ENCODE measurements around the gene SHB.

SHB gene

GRCh38 chr9:37988041-37988440 is 81.0 kb downstream of the SHB start:
- H3K9ac ChIP-seq: no peak overlapping the region
- no peak overlapping the region for H3K4me2 ChIP-seq (ENCODE audit: low read length)
- H3K79me2 ChIP-seq: peaks cover 7% of the 10 kb centered on the region
- H3K36me3 ChIP-seq (ENCODE audit: control insufficient read depth, insufficient read depth, low read length): no peaks in the 10 kb centered on the region
- no peak for TF ChIP-seq CTCF (IDR thresholded peaks at IDR 0.05)
- no peaks in the 10 kb centered on the region for H3K4me1 ChIP-seq
- no peaks in the 10 kb centered on the region for H3K9me3 ChIP-seq (ENCODE audit: control insufficient read depth, low read length)
- no peaks in the 10 kb centered on the region for H3K27me3 ChIP-seq (ENCODE audit: control insufficient read depth, insufficient read depth, low read length)
- H3K27ac ChIP-seq: no peak overlapping the region
- H3K4me3 ChIP-seq (ENCODE audit: low read depth, low read length): no peak overlapping the region
- H2AFZ ChIP-seq: no peak overlapping the region

- Histone ChIP-seq H3K9ac (no peak overlapping the region), H3K27me3 (ENCODE audit: control insufficient read depth, insufficient read depth, low read length) (no peaks in the 10 kb centered on the region), H3K4me2 (ENCODE audit: low read length) (no peak overlapping the region), H3K9me3 (ENCODE audit: control insufficient read depth, low read length) (no peaks in the 10 kb centered on the region), H3K4me1 (no peaks in the 10 kb centered on the region), H3K36me3 (ENCODE audit: control insufficient read depth, insufficient read depth, low read length) (no peaks in the 10 kb centered on the region), H3K79me2 (peaks cover 4% of the 10 kb centered on the region), H2AFZ (no peak overlapping the region), H3K4me3 (ENCODE audit: low read depth, low read length) (no peak overlapping the region), H3K27ac (no peak overlapping the region)
- TF ChIP-seq CTCF (IDR thresholded peaks at IDR 0.05): no peak
These were observed 81.5 kb downstream of the SHB start for GRCh38 chr9:37987467-37987981.

- Histone ChIP-seq H2AFZ (no peak overlapping the region), H3K27me3 (ENCODE audit: control insufficient read depth, insufficient read depth, low read length) (no peaks in the 10 kb centered on the region), H3K9me3 (ENCODE audit: control insufficient read depth, low read length) (no peaks in the 10 kb centered on the region), H3K27ac (no peak overlapping the region), H3K36me3 (ENCODE audit: control insufficient read depth, insufficient read depth, low read length) (no peaks in the 10 kb centered on the region), H3K4me2 (ENCODE audit: low read length) (no peak overlapping the region), H3K4me3 (ENCODE audit: low read depth, low read length) (no peak overlapping the region), H3K79me2 (peaks cover 3% of the 10 kb centered on the region), H3K4me1 (no peaks in the 10 kb centered on the region), H3K9ac (no peak overlapping the region)
- no peak for TF ChIP-seq CTCF (IDR thresholded peaks at IDR 0.05)
These were observed 82.2 kb downstream of the SHB start for GRCh38 chr9:37986771-37987258.

GRCh38 chr9:37986001-37986400 is 83.0 kb downstream of the SHB start:
- H3K4me3 ChIP-seq (ENCODE audit: low read depth, low read length): no peak overlapping the region
- H3K27me3 ChIP-seq (ENCODE audit: control insufficient read depth, insufficient read depth, low read length): no peaks in the 10 kb centered on the region
- no peak overlapping the region for H3K4me2 ChIP-seq (ENCODE audit: low read length)
- no peaks in the 10 kb centered on the region for H3K79me2 ChIP-seq
- H3K36me3 ChIP-seq (ENCODE audit: control insufficient read depth, insufficient read depth, low read length): no peaks in the 10 kb centered on the region
- no peaks in the 10 kb centered on the region for H3K9me3 ChIP-seq (ENCODE audit: control insufficient read depth, low read length)
- H2AFZ ChIP-seq: no peak overlapping the region
- TF ChIP-seq CTCF (IDR thresholded peaks at IDR 0.05): no peak
- no peak overlapping the region for H3K9ac ChIP-seq
- H3K4me1 ChIP-seq: peaks cover 2% of the 10 kb centered on the region
- H3K27ac ChIP-seq: no peak overlapping the region

All from parathyroid adenoma (tissue), 2 donors.